ENCODE results near the gene PNMA1. TPM values are rescaled to one million over a fixed set of nuclear protein-coding genes. Genes with fewer than 3 reads are reported as not detected.

The PNMA1 gene
- total and polyA plus RNA-seq, 2 of the 13 experiments (the other 11 are each of a cell fraction or from before 2014, with no cell fraction given): 7.0 to 8.3 TPM

DNA sequence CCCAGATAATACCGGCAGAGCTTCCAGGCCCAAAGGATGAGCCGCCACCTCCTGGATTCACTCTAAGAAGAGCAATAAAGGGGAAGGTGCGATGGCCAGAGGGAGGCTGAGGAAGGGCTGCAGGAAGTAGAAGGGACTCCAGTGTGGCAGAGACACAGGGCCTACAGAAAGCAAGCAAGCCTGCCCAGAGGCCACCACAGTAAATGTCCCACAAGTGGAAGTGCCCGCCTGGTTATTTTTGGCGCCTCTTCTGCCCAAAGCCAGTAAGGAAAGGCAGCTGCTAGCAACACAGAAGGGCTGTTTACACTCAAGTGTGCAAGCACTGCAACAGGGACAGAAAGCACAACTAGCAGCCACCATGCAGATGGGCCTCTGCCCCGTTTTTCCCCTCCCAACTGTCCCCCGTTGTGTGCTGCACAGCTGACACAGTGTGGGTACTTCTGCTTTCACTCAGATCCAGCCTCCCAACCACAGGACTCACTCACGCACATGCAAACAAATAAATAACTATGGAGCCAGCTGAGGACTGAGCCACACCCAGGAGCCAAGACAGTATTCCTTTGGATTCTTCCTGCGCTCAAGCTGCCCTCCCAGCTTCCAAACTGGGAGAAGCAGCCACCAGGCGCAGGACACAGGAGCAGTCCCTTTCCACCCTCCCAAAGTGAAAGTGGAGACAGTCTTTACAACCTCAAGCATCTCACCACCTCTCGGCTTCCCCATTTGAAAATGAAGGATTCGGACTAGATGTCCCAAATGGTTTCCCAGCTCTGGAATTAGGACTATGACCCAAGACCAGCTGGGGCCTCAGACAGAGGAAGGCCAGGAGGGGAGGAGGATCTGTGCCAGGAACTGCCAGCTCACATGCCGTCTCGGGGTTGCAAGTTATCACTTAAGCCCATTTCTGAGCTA lies 40.0 kb upstream of the PNMA1 start (continued):
- TF ChIP-seq MYC (CRISPR knock-in tag; IDR thresholded peaks at IDR 0.05; ENCODE audit: borderline replicate concordance) (0 out of 2 replicates have a peak, but pooled peaks have one; percentile 5), ZNF143 (CRISPR knock-in tag; IDR thresholded peaks at IDR 0.05) (no peak), KLF15 (CRISPR knock-in tag; IDR thresholded peaks at IDR 0.05; ENCODE audit: borderline replicate concordance) (no peak), ZNF619 (CRISPR knock-in tag; IDR thresholded peaks at IDR 0.05) (no peak), PHF21A (CRISPR knock-in tag; IDR thresholded peaks at IDR 0.05) (peak; percentile 16; the same call in 1 of the 2 replicates), MBNL3 (CRISPR knock-in tag; conservative IDR thresholded peaks at IDR 0.05) (no peak), ZNF670 (CRISPR knock-in tag; IDR thresholded peaks at IDR 0.05; ENCODE audit: borderline replicate concordance) (no peak), HOXA3 (CRISPR knock-in tag; IDR thresholded peaks at IDR 0.05) (no peak), PPARG (CRISPR knock-in tag; conservative IDR thresholded peaks at IDR 0.05) (no peak), ZNF839 (CRISPR knock-in tag; IDR thresholded peaks at IDR 0.05; ENCODE audit: borderline replicate concordance) (no peak), HES4 (CRISPR knock-in tag; IDR thresholded peaks at IDR 0.05; ENCODE audit: borderline replicate concordance) (no peak), ZNF75D (CRISPR knock-in tag; IDR thresholded peaks at IDR 0.05; ENCODE audit: borderline replicate concordance) (no peak), ZFP41 (CRISPR knock-in tag; IDR thresholded peaks at IDR 0.05; ENCODE audit: borderline replicate concordance) (no peak), ZNF781 (CRISPR knock-in tag; IDR thresholded peaks at IDR 0.05; ENCODE audit: borderline replicate concordance, not compliant biosample characterization) (no peak), NCOA2 (CRISPR knock-in tag; IDR thresholded peaks at IDR 0.05) (no peak), NFATC3 (CRISPR knock-in tag; IDR thresholded peaks at IDR 0.05) (0 out of 2 replicates have a peak, but pooled peaks have one; percentile 24)
- TF ChIP-seq, protein P1, sequence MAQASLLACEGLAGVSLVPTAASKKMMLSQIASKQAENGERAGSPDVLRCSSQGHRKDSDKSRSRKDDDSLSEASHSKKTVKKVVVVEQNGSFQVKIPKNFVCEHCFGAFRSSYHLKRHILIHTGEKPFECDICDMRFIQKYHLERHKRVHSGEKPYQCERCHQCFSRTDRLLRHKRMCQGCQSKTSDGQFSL (CRISPR knock-in tag; IDR thresholded peaks at IDR 0.05): no peak
- TF ChIP-seq, protein P2, sequence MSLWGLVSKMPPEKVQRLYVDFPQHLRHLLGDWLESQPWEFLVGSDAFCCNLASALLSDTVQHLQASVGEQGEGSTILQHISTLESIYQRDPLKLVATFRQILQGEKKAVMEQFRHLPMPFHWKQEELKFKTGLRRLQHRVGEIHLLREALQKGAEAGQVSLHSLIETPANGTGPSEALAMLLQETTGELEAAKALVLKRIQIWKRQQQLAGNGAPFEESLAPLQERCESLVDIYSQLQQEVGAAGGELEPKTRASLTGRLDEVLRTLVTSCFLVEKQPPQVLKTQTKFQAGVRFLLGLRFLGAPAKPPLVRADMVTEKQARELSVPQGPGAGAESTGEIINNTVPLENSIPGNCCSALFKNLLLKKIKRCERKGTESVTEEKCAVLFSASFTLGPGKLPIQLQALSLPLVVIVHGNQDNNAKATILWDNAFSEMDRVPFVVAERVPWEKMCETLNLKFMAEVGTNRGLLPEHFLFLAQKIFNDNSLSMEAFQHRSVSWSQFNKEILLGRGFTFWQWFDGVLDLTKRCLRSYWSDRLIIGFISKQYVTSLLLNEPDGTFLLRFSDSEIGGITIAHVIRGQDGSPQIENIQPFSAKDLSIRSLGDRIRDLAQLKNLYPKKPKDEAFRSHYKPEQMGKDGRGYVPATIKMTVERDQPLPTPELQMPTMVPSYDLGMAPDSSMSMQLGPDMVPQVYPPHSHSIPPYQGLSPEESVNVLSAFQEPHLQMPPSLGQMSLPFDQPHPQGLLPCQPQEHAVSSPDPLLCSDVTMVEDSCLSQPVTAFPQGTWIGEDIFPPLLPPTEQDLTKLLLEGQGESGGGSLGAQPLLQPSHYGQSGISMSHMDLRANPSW (CRISPR knock-in tag; IDR thresholded peaks at IDR 0.05; ENCODE audit: borderline replicate concordance): no peak
- TF ChIP-seq, protein P3, sequence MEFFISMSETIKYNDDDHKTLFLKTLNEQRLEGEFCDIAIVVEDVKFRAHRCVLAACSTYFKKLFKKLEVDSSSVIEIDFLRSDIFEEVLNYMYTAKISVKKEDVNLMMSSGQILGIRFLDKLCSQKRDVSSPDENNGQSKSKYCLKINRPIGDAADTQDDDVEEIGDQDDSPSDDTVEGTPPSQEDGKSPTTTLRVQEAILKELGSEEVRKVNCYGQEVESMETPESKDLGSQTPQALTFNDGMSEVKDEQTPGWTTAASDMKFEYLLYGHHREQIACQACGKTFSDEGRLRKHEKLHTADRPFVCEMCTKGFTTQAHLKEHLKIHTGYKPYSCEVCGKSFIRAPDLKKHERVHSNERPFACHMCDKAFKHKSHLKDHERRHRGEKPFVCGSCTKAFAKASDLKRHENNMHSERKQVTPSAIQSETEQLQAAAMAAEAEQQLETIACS (CRISPR knock-in tag; IDR thresholded peaks at IDR 0.05): no peak
- TF ChIP-seq, protein P4, sequence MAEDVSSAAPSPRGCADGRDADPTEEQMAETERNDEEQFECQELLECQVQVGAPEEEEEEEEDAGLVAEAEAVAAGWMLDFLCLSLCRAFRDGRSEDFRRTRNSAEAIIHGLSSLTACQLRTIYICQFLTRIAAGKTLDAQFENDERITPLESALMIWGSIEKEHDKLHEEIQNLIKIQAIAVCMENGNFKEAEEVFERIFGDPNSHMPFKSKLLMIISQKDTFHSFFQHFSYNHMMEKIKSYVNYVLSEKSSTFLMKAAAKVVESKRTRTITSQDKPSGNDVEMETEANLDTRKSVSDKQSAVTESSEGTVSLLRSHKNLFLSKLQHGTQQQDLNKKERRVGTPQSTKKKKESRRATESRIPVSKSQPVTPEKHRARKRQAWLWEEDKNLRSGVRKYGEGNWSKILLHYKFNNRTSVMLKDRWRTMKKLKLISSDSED (CRISPR knock-in tag; IDR thresholded peaks at IDR 0.05): no peak

Measured in HepG2 (cell line).